ENCODE data around the gene AGRP.
"Not testable (repeated sequence)": the region's sequence is repeated elsewhere in the genome, so short reads cannot be mapped to it uniquely, and the experiment has no call there.

Gene AGRP

DNA sequence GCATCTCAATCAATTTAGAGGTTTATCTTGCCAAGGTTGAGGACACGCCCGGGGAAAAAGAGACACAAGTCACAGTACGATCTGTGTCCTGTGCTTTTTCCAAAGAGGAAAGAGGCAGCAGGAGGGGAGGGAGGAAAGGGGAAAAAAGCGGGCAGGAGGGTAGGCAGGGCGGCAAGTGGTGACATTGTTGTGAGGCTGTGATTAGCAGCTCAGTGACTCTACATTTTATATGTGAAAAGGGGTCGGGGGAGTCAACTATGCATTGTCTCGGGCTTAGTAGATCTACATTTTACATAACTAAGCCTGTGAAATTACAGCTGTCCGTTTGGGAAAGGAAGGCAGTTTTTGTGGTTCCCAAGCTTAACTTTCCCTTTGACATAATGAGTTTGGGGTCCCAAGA is 23.1 kb upstream of the AGRP start:
- Histone ChIP-seq H3K27me3 (replicated peaks in 2 of 5; ENCODE audit: control insufficient read depth in 4 of 5, insufficient read depth in 5 of 5, low read length in 4 of 5) (no peaks in the 10 kb centered on the region), H3K27ac (ENCODE audit: insufficient read depth in 1 of 2, low read depth in 1 of 2, low read length in 2 of 2, poor library complexity in 1 of 2, severe bottlenecking in 2 of 2) (no peak overlapping the region), H3K4me1 (ENCODE audit: control extremely low read depth in 1 of 4, control insufficient read depth in 4 of 4, insufficient read depth in 4 of 4, low read length in 3 of 4) (peaks cover 0 to 3% (median under 1%) of the 10 kb centered on the region in 4 experiments), H3K9me3 (ENCODE audit: control extremely low read depth in 1 of 5, control insufficient read depth in 4 of 5, insufficient read depth in 2 of 5, low read depth in 1 of 5, low read length in 4 of 5) (no peaks in the 10 kb centered on the region), H3K36me3 (ENCODE audit: control insufficient read depth in 4 of 4, insufficient read depth in 4 of 4, low read length in 3 of 4) (no peaks in the 10 kb centered on the region), H3K4me3 (ENCODE audit: control insufficient read depth in 1 of 7, extremely low read depth in 1 of 7, insufficient read depth in 4 of 7, low read depth in 2 of 7, low read length in 6 of 7) (no peak overlapping the region)
- CTCF ChIA-PET, result interaction anchor here (0.8 to 1.6 kb wide), 3 partner anchors 10 to 17 kb away, joined by 3 to 4 read pairs (median 4); no protein-coding TSS in a partner anchor
- POLR2A ChIA-PET, result no interaction called here
- WGBS (ENCODE audit: insufficient coverage), result 92% methylated on average over 3 of the region's 8 CpGs
- no peak for DNase-seq

DNA sequence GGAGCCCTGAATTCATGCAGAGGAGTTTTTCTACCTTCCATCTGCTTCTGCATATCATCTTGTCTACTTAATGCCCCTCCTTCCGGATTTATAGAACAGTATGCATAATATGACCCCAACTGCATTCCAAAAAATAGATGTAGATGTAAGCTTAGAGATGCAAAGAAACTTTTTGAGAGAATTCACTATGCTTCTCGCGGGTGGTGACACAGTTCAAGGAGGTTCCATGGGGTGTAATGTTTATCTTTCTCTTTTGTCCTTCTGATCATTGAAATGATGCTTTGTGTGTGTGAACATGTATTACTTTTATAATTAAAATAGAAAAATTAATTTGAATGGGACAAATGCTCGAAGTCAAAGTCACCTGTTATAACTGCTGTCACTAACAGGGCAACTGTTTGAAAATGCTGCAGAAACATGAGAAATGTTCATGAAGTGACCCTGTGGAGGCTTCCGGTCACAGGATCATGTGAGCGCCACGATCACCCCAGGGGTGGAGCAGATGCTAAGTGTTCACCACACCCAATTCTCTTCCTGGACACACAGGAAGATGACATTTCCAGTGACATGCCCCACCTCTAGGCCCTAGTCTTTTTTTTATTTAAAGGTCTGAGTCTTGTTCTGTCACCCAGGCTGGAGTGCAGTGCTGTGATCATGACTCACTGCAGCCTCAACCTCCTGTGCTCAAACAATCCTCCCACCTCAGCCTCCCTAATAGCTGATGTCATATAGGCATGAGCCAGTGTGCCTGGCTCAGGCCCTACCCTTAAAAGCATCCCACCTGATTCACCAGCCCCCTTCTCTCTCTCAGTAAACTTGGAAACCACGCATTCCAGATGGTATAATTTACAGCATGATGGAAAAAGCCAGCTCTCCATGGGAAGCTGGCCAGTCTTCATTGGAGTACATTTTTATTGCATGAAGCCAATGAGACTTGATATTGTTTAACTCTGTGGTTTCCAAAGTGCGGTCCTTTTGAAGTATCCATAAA is 21.0 kb upstream of the AGRP start:
- Histone ChIP-seq H3K27ac (ENCODE audit: insufficient read depth in 1 of 2, low read depth in 1 of 2, low read length in 2 of 2, poor library complexity in 1 of 2, severe bottlenecking in 2 of 2) (no peak overlapping the region), H3K9me3 (ENCODE audit: control extremely low read depth in 1 of 5, control insufficient read depth in 4 of 5, insufficient read depth in 2 of 5, low read depth in 1 of 5, low read length in 4 of 5) (no peaks in the 10 kb centered on the region), H3K36me3 (ENCODE audit: control insufficient read depth in 4 of 4, insufficient read depth in 4 of 4, low read length in 3 of 4) (peaks cover 0 to 2% (median 0%) of the 10 kb centered on the region in 4 experiments), H3K4me1 (ENCODE audit: control extremely low read depth in 1 of 4, control insufficient read depth in 4 of 4, insufficient read depth in 4 of 4, low read length in 3 of 4) (peaks cover 0 to 3% (median under 1%) of the 10 kb centered on the region in 4 experiments), H3K4me3 (ENCODE audit: control insufficient read depth in 1 of 7, extremely low read depth in 1 of 7, insufficient read depth in 4 of 7, low read depth in 2 of 7, low read length in 6 of 7) (no peak overlapping the region), H3K27me3 (replicated peaks in 2 of 5; ENCODE audit: control insufficient read depth in 4 of 5, insufficient read depth in 5 of 5, low read length in 4 of 5) (no peaks in the 10 kb centered on the region)
- no peak for DNase-seq
- POLR2A ChIA-PET, result no interaction called here
- CTCF ChIA-PET, result interaction anchor here (0.8 to 1.7 kb wide), 9 partner anchors 8 to 154 kb away, joined by 3 to 4 read pairs (median 3); partner anchors contain the start of gene ATP6V0D1
- WGBS (ENCODE audit: insufficient coverage), result 77% methylated on average over 5 of the region's 9 CpGs

DNA sequence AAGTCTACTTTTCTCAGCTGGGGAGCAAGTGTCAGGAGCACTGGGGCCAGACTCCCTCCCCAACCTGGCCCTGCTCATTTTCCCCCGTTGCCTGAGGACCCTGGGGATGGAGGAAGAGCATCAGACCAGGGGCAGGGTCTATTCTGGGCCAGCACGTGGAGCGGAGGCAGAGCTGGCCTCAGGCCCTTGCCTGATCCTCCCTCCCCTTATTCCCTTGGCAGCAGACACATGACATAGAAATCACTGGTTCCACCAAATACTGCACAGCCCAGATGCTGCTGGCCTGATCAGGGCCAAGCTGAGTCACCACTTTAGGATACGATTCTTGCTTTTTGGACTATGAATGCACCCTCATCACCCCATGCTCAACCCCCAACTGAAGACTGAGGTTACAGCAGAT is 15.8 kb upstream of the AGRP start:
- ChIA-PET POLR2A (no interaction called here), CTCF (interaction anchor here (1.6 to 13.9 kb wide), 2 partner anchors 14 to 22 kb away, joined by 6 to 228 read pairs; no protein-coding TSS in a partner anchor)
- Histone ChIP-seq H3K4me3 (ENCODE audit: control insufficient read depth in 1 of 7, extremely low read depth in 1 of 7, insufficient read depth in 4 of 7, low read depth in 2 of 7, low read length in 6 of 7) (no peak overlapping the region), H3K27ac (ENCODE audit: insufficient read depth in 1 of 2, low read depth in 1 of 2, low read length in 2 of 2, poor library complexity in 1 of 2, severe bottlenecking in 2 of 2) (no peak overlapping the region), H3K27me3 (replicated peaks in 2 of 5; ENCODE audit: control insufficient read depth in 4 of 5, insufficient read depth in 5 of 5, low read length in 4 of 5) (no peaks in the 10 kb centered on the region), H3K4me1 (ENCODE audit: control extremely low read depth in 1 of 4, control insufficient read depth in 4 of 4, insufficient read depth in 4 of 4, low read length in 3 of 4) (peaks cover 0 to 3% (median 2%) of the 10 kb centered on the region in 4 experiments), H3K9me3 (ENCODE audit: control extremely low read depth in 1 of 5, control insufficient read depth in 4 of 5, insufficient read depth in 2 of 5, low read depth in 1 of 5, low read length in 4 of 5) (no peaks in the 10 kb centered on the region), H3K36me3 (ENCODE audit: control insufficient read depth in 4 of 4, insufficient read depth in 4 of 4, low read length in 3 of 4) (peaks cover 0 to 15% (median under 1%) of the 10 kb centered on the region in 4 experiments)
- 92% methylated on average over 4 of the region's 4 CpGs for WGBS (ENCODE audit: insufficient coverage)
- no peak for DNase-seq

DNA sequence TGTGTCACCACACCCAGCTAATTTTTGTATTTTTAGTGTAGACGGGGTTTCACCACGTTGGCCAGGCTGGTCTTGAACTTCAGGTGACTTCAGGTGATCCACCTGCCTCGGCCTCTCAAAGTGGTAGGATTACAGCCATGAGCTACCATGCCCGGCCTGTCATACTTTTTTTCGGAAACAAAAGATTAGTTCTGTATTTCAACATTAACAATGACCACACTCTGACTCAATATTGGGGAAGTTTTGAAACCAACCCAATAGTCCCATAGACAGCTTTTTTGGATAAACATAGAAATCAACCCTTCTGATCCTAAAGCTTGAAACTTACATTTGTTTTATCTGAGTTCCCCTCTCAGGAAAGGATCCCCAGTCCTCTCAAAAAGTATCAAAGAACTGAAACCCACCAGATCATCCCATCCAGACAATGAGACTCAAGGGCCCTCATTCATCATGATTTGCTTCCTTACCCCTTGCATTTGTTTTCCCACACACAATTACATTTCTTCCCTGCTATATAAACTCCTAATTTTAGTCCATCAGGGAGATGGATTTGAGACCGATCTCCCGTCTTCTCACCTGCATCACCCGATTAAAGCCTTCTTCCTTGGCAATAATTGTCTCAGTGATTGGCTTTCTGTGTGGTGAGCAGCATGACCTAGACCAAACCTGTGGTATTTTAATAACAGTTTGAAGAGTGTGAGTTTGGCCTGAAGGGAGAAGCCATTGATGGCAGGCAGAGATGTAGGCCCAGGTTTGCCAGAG is 7.2 kb upstream of the AGRP start:
- 97% methylated on average over 3 of the region's 8 CpGs for WGBS (ENCODE audit: insufficient coverage)
- Histone ChIP-seq H3K36me3 (ENCODE audit: control insufficient read depth in 4 of 4, insufficient read depth in 4 of 4, low read length in 3 of 4) (peaks cover 0 to 4% (median 0%) of the 10 kb centered on the region in 4 experiments), H3K4me1 (ENCODE audit: control extremely low read depth in 1 of 4, control insufficient read depth in 4 of 4, insufficient read depth in 4 of 4, low read length in 3 of 4) (peaks cover 9 to 52% (median 31%) of the 10 kb centered on the region in 4 experiments), H3K27ac (ENCODE audit: insufficient read depth in 1 of 2, low read depth in 1 of 2, low read length in 2 of 2, poor library complexity in 1 of 2, severe bottlenecking in 2 of 2) (no peak overlapping the region), H3K4me3 (ENCODE audit: control insufficient read depth in 1 of 7, extremely low read depth in 1 of 7, insufficient read depth in 4 of 7, low read depth in 2 of 7, low read length in 6 of 7) (no peak overlapping the region), H3K27me3 (replicated peaks in 2 of 5; ENCODE audit: control insufficient read depth in 4 of 5, insufficient read depth in 5 of 5, low read length in 4 of 5) (no peaks in the 10 kb centered on the region), H3K9me3 (ENCODE audit: control extremely low read depth in 1 of 5, control insufficient read depth in 4 of 5, insufficient read depth in 2 of 5, low read depth in 1 of 5, low read length in 4 of 5) (no peaks in the 10 kb centered on the region)
- CTCF ChIA-PET, result interaction anchor here (0.7 to 13.9 kb wide), 7 partner anchors 9 to 48 kb away, joined by 3 to 228 read pairs (median 9); partner anchors contain the start of gene ATP6V0D1
- POLR2A ChIA-PET, result interaction anchor here (0.6 kb wide), 2 partner anchors 168 to 229 kb away, joined by 3 read pairs; partner anchors contain the start of gene GFOD2
- peak in 2 of 3 donors; percentile 12 to 25 for DNase-seq

DNA sequence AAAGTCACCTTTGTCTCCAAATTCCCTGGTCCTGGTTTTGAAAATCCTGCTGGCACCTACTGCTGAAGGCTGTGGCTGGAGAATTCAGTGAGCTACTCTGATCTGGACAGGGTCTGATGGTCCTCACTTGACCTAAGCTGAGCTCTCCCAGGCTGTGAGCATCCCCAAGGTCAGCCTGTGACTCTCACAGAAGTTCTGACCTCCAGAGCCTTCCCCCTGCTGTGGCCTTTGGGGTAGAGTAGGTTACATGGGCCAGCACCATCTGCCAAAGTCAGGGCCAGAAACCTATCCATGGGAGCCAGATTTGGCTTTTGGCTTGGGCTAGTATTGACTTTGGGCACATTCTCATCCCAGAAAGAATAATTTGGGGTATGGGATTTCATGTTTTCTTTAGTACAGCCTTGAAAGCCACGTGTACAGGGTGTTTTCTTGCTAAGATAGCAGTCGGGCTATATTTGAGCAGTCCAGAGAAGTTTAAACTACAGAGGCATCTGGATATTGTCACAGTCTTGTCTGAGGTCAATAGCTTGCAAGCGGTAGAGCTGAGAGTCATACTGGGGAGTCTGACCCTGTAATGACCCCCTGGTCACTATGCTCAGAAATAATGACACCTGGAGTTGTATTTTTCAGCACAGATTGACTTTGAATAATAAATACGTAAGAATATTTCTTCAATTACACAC is 6.2 kb upstream of the AGRP start:
- ChIA-PET POLR2A (no interaction called here), CTCF (interaction anchor here (0.8 to 13.9 kb wide), 11 partner anchors 8 to 154 kb away, joined by 3 to 228 read pairs (median 3); partner anchors contain the start of gene ATP6V0D1)
- DNase-seq, result no peak
- Histone ChIP-seq H3K27ac (ENCODE audit: insufficient read depth in 1 of 2, low read depth in 1 of 2, low read length in 2 of 2, poor library complexity in 1 of 2, severe bottlenecking in 2 of 2) (peak overlapping the region in 1 of 2 experiments; percentile 59), H3K9me3 (ENCODE audit: control extremely low read depth in 1 of 5, control insufficient read depth in 4 of 5, insufficient read depth in 2 of 5, low read depth in 1 of 5, low read length in 4 of 5) (no peaks in the 10 kb centered on the region), H3K4me1 (ENCODE audit: control extremely low read depth in 1 of 4, control insufficient read depth in 4 of 4, insufficient read depth in 4 of 4, low read length in 3 of 4) (peaks cover 9 to 52% (median 31%) of the 10 kb centered on the region in 4 experiments), H3K27me3 (replicated peaks in 2 of 5; ENCODE audit: control insufficient read depth in 4 of 5, insufficient read depth in 5 of 5, low read length in 4 of 5) (no peaks in the 10 kb centered on the region), H3K36me3 (ENCODE audit: control insufficient read depth in 4 of 4, insufficient read depth in 4 of 4, low read length in 3 of 4) (peaks cover 0 to 9% (median 1%) of the 10 kb centered on the region in 4 experiments), H3K4me3 (ENCODE audit: control insufficient read depth in 1 of 7, extremely low read depth in 1 of 7, insufficient read depth in 4 of 7, low read depth in 2 of 7, low read length in 6 of 7) (peak overlapping the region in 2 of 7 experiments; percentile 7 to 30)
- 93% methylated on average over 4 of the region's 4 CpGs for WGBS (ENCODE audit: insufficient coverage)

DNA sequence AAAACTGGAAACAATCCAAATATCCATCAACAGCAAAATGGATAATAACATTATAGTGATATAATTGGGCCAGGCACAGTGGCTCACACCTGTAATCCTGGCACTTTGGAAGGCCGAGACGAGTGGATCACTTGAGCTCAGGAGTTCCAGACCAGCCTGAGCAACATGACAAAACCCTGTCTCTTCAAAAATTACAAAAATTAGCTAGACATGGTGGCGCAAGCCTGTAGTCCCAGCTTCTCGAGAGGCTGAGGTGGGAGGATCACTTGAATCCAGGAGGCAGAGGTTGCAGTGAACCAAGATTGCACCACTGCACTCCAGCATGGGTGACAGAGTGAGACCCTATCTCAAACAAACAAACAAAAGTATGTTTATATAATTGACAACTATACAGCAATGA is 4.2 kb upstream of the AGRP start:
- H3K27ac ChIP-seq (ENCODE audit: insufficient read depth in 1 of 2, low read depth in 1 of 2, low read length in 2 of 2, poor library complexity in 1 of 2, severe bottlenecking in 2 of 2); H3K9me3 ChIP-seq (ENCODE audit: control extremely low read depth in 1 of 5, control insufficient read depth in 4 of 5, insufficient read depth in 2 of 5, low read depth in 1 of 5, low read length in 4 of 5); POLR2A ChIA-PET; H3K4me3 ChIP-seq (ENCODE audit: control insufficient read depth in 1 of 7, extremely low read depth in 1 of 7, insufficient read depth in 4 of 7, low read depth in 2 of 7, low read length in 6 of 7); H3K27me3 ChIP-seq (replicated peaks in 2 of 5; ENCODE audit: control insufficient read depth in 4 of 5, insufficient read depth in 5 of 5, low read length in 4 of 5); DNase-seq: not testable (repeated sequence)
- WGBS (ENCODE audit: insufficient coverage), result 100% methylated on average over 1 of the region's 4 CpGs
- CTCF ChIA-PET, result interaction anchor here (1.2 to 13.9 kb wide), 5 partner anchors 9 to 182 kb away, joined by 3 to 228 read pairs (median 4); no protein-coding TSS in a partner anchor
- Histone ChIP-seq H3K4me1 (ENCODE audit: control extremely low read depth in 1 of 4, control insufficient read depth in 4 of 4, insufficient read depth in 4 of 4, low read length in 3 of 4) (peaks cover 9 to 60% (median 39%) of the 10 kb centered on the region in 4 experiments), H3K36me3 (ENCODE audit: control insufficient read depth in 4 of 4, insufficient read depth in 4 of 4, low read length in 3 of 4) (peaks cover 0 to 14% (median 6%) of the 10 kb centered on the region in 4 experiments)
